Bronchial epithelial cell (primary cell): ENCODE results near the gene RNASE2. TPM values are rescaled to one million over a fixed set of nuclear protein-coding genes. Genes with fewer than 3 reads are reported as not detected.
"Not testable (repeated sequence)": the region's sequence is repeated elsewhere in the genome, so short reads cannot be mapped to it uniquely, and the experiment has no call there.

Source experiments
- DNase-seq: peaks from one replicate; pipeline ENCODE4 v3.0.0-alpha.2; 2010; ENCODE audit warnings: low read depth
- FAIRE-seq: peaks from 2 replicates; lab custom pipeline; 2011; peaks lifted over from hg19 to GRCh38; lab: Jason Lieb, UNC
- H3K27me3 ChIP-seq: 2 replicates; pipeline ENCODE4 v1.5.1; 2011; ENCODE audit warnings: low read length; ENCODE audit not compliant: control insufficient read depth, insufficient read depth
- H3K36me3 ChIP-seq: 2 replicates; pipeline ENCODE4 v1.5.1; 2011; ENCODE audit warnings: low read length; ENCODE audit not compliant: control insufficient read depth, insufficient read depth
- H3K4me3 ChIP-seq: 2 replicates; pipeline ENCODE4 v1.5.1; 2011; ENCODE audit warnings: mild to moderate bottlenecking, low read depth, low read length, control low read depth
- total RNA-seq: library from RNA; depleted of rRNA; stranded (reverse); fragments of >200 nt; gene quantifications from 2 replicates; pipeline ENCODE4 v1.2.1, GENCODE V29; 2014
- TF ChIP-seq, protein P1 (sequence below): IDR thresholded peaks from 2 replicates; pipeline ENCODE4 v1.5.1; 2011; ENCODE audit warnings: mild to moderate bottlenecking, moderate library complexity, low read length, control low read depth, inconsistent platforms; ENCODE audit not compliant: insufficient read depth, severe bottlenecking

Gene RNASE2
- total RNA-seq, 1 donor from 2014 or later = not detected

DNA sequence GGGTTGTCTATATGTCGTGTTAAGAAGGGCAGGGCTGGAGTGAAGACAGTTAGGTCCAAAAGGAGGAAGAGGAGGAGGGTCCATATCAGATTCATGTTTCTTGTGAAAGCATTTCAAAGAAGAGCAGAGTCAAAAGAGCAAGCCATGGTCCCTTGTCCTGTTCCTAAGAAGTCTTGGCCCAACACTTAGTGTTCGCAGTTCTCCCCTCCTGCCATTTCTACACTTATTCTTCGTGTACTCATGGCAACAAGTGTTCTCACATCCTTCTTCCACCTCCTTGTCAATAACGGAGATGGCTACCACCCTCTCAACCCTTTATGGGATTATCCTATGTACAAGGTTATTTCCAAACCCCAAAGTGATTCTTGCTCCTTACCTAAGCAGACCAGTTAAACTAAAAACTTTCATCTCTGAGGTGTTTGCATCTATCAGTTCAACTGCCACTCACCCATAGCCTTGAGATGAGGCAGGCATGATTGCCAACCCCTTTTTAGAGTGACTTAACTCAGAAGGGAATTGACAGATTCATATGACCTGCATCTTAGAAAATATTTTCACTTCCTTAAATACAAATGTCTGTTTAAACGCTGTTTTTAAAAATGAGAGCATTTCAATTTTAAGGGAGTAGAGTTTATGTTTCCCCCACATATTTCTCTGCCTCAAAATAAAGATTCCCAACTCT lies 19.8 kb upstream of the RNASE2 start:
- no peaks in the 10 kb centered on the region for H3K36me3 ChIP-seq
- DNase-seq = no peak
- H3K27me3 ChIP-seq = no peaks in the 10 kb centered on the region
- peak; percentile 55 for FAIRE-seq
- no peak overlapping the region for H3K4me3 ChIP-seq
- TF ChIP-seq, protein P1, sequence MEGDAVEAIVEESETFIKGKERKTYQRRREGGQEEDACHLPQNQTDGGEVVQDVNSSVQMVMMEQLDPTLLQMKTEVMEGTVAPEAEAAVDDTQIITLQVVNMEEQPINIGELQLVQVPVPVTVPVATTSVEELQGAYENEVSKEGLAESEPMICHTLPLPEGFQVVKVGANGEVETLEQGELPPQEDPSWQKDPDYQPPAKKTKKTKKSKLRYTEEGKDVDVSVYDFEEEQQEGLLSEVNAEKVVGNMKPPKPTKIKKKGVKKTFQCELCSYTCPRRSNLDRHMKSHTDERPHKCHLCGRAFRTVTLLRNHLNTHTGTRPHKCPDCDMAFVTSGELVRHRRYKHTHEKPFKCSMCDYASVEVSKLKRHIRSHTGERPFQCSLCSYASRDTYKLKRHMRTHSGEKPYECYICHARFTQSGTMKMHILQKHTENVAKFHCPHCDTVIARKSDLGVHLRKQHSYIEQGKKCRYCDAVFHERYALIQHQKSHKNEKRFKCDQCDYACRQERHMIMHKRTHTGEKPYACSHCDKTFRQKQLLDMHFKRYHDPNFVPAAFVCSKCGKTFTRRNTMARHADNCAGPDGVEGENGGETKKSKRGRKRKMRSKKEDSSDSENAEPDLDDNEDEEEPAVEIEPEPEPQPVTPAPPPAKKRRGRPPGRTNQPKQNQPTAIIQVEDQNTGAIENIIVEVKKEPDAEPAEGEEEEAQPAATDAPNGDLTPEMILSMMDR = no peak

DNA sequence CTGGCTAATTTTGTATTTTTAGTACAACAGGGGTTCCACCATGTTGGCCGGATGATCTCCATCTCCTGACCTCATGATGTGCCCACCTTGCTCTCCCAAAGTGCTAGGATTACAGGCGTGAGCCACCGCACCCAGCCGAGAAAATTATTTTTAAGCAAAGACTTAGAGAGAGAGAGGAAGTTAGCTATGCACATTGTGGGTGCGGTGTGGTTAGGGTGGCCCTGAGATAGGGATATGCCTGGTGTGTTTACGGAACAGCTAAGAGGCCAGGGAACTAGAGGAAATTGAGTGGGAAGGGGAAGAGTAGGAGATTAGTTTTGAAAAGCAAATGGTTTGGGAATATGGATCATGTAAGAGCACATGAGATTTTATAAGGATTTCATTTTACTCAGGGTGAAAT lies 10.1 kb upstream of the RNASE2 start:
- not testable (repeated sequence) for FAIRE-seq, DNase-seq, H3K4me3 ChIP-seq, H3K36me3 ChIP-seq, H3K27me3 ChIP-seq

DNA sequence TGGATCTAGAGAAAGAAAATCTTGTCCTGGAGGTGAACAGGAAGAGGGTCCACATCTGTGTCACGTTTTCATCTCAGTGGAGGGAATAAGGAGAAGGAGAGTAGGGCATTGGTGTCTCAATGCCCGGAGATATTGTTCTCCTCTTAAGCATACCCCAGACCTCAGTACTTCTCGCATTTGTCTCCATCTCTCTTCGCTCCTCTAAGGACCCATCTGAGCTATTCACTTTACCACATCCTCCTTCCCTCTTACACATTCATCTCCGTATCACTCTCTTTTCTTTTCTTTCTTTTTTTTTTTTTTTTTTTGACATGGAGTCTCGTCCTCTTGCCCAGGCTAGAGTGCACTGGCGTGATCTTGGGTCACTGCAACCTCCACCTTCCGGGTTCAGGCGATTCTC lies 8.6 kb upstream of the RNASE2 start:
- not testable (repeated sequence) for H3K27me3 ChIP-seq, DNase-seq, H3K4me3 ChIP-seq, H3K36me3 ChIP-seq
- FAIRE-seq = peak; percentile 99

DNA sequence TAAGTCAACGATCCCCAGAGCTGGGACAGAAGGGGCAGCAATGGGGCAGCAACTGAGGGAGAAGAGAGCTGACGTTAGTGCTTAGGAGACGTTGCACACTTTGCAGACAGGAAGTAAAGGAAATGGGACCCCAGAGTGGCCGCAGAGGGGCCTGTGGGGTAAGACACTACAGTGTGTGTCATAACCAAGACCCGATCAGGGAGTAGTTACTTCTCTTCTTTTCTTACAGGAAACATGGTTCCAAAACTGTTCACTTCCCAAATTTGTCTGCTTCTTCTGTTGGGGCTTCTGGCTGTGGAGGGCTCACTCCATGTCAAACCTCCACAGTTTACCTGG lies 219 bp downstream of the RNASE2 start:
- H3K4me3 ChIP-seq, FAIRE-seq, H3K27me3 ChIP-seq, DNase-seq, H3K36me3 ChIP-seq: not testable (repeated sequence)

DNA sequence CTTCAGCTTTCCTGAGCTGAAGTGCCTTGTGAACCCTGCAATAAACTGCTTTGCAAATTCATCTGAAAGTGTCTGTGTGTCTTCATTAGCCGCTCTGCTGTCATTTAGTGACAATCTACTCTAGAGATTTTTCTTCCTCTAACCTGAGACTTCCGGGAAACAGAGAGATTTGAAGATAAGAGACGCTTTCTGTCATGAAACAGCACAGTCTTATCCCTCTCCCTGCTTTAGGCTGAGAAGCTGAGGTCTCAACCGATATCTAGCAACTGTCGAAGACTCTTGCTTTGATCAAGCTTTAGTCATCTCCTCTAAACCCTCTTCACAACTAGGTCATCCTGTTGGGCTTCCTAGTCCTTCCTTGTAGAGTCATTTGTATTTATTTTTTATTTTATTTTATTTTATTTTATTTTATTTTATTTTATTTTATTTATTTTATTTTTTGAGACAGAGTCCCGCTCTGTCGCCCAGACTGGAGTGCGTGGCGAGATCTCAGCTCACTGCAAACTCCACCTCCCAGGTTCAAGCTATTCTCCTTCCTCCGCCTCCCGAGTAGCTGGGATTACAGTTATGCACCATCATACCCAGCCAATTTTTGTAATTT lies 1.2 kb downstream of the RNASE2 start:
- Histone ChIP-seq H3K4me3 (no peak overlapping the region), H3K27me3 (no peaks in the 10 kb centered on the region), H3K36me3 (no peaks in the 10 kb centered on the region)
- DNase-seq (no peak), FAIRE-seq (no peak)
- TF ChIP-seq, protein P1 = no peak

DNA sequence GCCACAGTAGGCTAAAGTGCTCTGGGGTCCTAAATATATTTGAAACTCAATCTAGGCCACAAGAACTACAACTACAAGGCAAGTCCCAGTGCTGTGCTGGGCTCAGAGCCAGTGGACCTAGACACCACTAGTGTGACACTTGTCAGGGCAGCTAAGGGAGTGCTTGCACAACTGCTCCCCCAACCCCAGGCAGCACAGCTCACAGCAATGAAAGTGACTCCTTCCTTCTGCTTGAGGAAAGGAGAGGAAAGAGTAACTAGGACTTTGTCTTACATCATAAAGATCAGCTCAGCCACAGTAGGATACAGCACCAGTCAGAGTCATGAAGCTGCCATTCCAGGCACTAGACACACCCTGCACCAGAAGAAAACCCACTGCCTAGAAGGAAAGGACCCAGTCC lies 3.7 kb downstream of the RNASE2 start:
- not testable (repeated sequence) for H3K36me3 ChIP-seq, FAIRE-seq, H3K4me3 ChIP-seq, DNase-seq, H3K27me3 ChIP-seq

DNA sequence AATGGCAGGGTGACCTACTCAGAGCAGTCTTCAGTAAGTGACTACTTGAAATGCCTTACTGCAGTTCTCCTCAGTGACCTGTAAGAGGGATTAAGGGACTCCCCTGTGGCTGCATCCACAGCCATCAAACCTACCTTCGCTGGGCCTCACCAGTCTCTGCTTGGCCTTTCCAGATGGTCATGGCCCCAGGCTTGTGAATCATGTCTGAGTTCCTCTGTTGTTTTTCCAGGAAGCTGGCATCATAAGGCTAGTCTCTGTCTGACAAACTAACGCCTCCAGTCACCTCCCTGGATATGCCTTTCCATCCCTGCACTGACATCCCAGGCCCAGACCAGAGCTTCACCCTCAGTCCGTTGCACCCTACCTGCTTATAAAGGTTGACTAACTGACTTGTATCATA lies 14.0 kb downstream of the RNASE2 start:
- H3K36me3 ChIP-seq = no peaks in the 10 kb centered on the region
- DNase-seq (peak; percentile 77), FAIRE-seq (no peak)
- peaks cover 1% of the 10 kb centered on the region for H3K27me3 ChIP-seq
- TF ChIP-seq, protein P1 = no peak
- H3K4me3 ChIP-seq = no peak overlapping the region

DNA sequence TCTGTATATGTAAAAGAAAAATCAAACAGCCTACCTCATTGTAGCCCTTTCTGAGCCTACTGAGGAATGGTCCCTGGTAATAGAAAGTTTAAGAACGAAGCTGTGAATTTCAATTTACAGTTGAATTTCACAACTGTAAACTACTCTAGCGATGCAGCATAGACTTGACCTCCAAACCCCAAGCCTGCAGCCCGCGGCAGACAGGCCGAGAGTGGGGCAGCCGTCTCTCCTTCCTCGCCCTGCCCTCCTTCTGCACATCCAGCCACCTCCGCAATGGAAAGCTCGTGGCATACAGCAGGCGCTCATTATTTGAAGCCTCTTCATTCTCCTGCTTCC lies 15.3 kb downstream of the RNASE2 start:
- no peak for FAIRE-seq
- H3K4me3 ChIP-seq = peak overlapping the region; percentile 66
- peaks cover 1% of the 10 kb centered on the region for H3K27me3 ChIP-seq
- TF ChIP-seq, protein P1 = no peak
- DNase-seq = no peak
- no peaks in the 10 kb centered on the region for H3K36me3 ChIP-seq
